GM12878 (cell line): Measurements from ENCODE around the gene DGKQ. TPM values are rescaled to one million over a fixed set of nuclear protein-coding genes. Genes with fewer than 3 reads are reported as not detected.

Experiments
- ATAC-seq: fragments of 200-7000 bp; cut with Tn5 transposase; 3 replicates; pipeline ENCODE4 v1.9.1; 2020; ENCODE audit warnings: mild to moderate bottlenecking, moderate library complexity
- BruUV-seq: library from RNA; stranded (reverse); fragments of 400-500 nt; replicated peaks from 2 replicates; lab custom pipeline; 2021; lab: Mats Ljungman, UMichigan
- CTCF ChIA-PET: fragments of 300-600 bp; sonication (Branson Sonifier 250); formaldehyde crosslinking; extraction: SDS; loops from one replicate; lab custom pipeline; 2021; ENCODE audit warnings: inconsistent platforms; lab: Yijun Ruan, JAX
- POLR2A ChIA-PET: fragments of 350-600 bp; formaldehyde crosslinking; extraction: SDS; loops from one replicate; lab custom pipeline; 2021; ENCODE audit warnings: inconsistent platforms; lab: Charles Lee
- RAD21 ChIA-PET: fragments of 300-600 bp; sonication (Branson Sonifier 250); formaldehyde crosslinking; loops from one replicate; lab custom pipeline; 2023; ENCODE audit warnings: antibody characterized with exemption; ENCODE audit not compliant: unreplicated experiment; lab: Charles Lee
- SMC1A ChIA-PET: fragments of 300-600 bp; sonication (Branson Sonifier 250); formaldehyde crosslinking; loops from one replicate; lab custom pipeline; 2023; ENCODE audit not compliant: unreplicated experiment, uncharacterized antibody; lab: Charles Lee
- DNase-seq: peaks from one replicate; pipeline ENCODE4 v3.0.0-alpha.2; 2011; ENCODE audit warnings: low read depth, low spot score
- FAIRE-seq: peaks from 3 replicates; lab custom pipeline; 2011; peaks lifted over from hg19 to GRCh38; lab: Jason Lieb, UNC
- H2AFZ ChIP-seq: 2 replicates; pipeline ENCODE4 v1.6.0; 2011; ENCODE audit warnings: low read depth, low read length, control low read depth; ENCODE audit not compliant: control insufficient read depth
- H3K27ac ChIP-seq: 2 replicates; pipeline ENCODE4 v1.5.1; 2011; ENCODE audit warnings: control low read depth; ENCODE audit not compliant: control insufficient read depth, insufficient read depth
- H3K27me3 ChIP-seq, 2 experiments: replicated peaks in 1 of 2; 2 replicates each; pipeline versions ENCODE4 v1.6.0 to v1.6.1; 2011; ENCODE audit warnings: low read length in 1 of 2; ENCODE audit not compliant: control insufficient read depth in 2 of 2, insufficient read depth in 2 of 2
- H3K36me3 ChIP-seq, 2 experiments: 2 replicates each; pipeline ENCODE4 v1.5.1; 2011; ENCODE audit warnings: low read length in 1 of 2; ENCODE audit not compliant: control insufficient read depth in 2 of 2, insufficient read depth in 2 of 2
- H3K4me1 ChIP-seq: 2 replicates; pipeline ENCODE4 v1.6.1; 2011; ENCODE audit warnings: mild to moderate bottlenecking, low read length, moderate library complexity, mixed read lengths; ENCODE audit not compliant: control insufficient read depth, insufficient read depth
- H3K4me2 ChIP-seq: 2 replicates; pipeline ENCODE4 v1.6.0; 2011; ENCODE audit warnings: control low read depth; ENCODE audit not compliant: control insufficient read depth, insufficient read depth
- H3K4me3 ChIP-seq: fragments of 200-600 bp; sonication (generic); 2 replicates; pipeline ENCODE4 v1.5.1; 2016
- H3K79me2 ChIP-seq: 2 replicates; pipeline ENCODE4 v1.6.0; 2011; ENCODE audit warnings: low read length; ENCODE audit not compliant: control insufficient read depth, insufficient read depth
- H3K9ac ChIP-seq: 2 replicates; pipeline ENCODE4 v1.8.0; 2011; ENCODE audit warnings: low read length, control low read depth, mixed read lengths; ENCODE audit not compliant: control insufficient read depth, insufficient read depth
- H3K9me3 ChIP-seq: replicated peaks from 3 replicates; pipeline ENCODE4 v1.5.1; 2011; ENCODE audit warnings: mild to moderate bottlenecking, low read length; ENCODE audit not compliant: control insufficient read depth, insufficient read depth
- H4K20me1 ChIP-seq: 2 replicates; pipeline ENCODE4 v1.6.0; 2011; ENCODE audit not compliant: control insufficient read depth, insufficient read depth
- CHD4 ChIP-seq: fragments of 200-600 bp; sonication (generic); IDR thresholded peaks from 2 replicates; pipeline ENCODE4 v1.6.1; 2016; ENCODE audit warnings: mild to moderate bottlenecking
- EED ChIP-seq: sonication (generic); IDR thresholded peaks from 2 replicates; pipeline ENCODE4 v1.6.1; 2016; ENCODE audit warnings: antibody characterized with exemption, low read depth
- HDAC6 ChIP-seq: fragments of 200-600 bp; sonication (generic); IDR thresholded peaks from one replicate; pipeline ENCODE4 v1.8.0; 2017; ENCODE audit warnings: antibody characterized with exemption; ENCODE audit not compliant: unreplicated experiment
- MEF2A ChIP-seq: IDR thresholded peaks from 2 replicates; pipeline ENCODE4 v1.6.1; 2011; ENCODE audit warnings: low read depth, mild to moderate bottlenecking, low read length, moderate library complexity; ENCODE audit not compliant: insufficient read depth
- RB1 ChIP-seq: fragments of 450-650 bp; formaldehyde crosslinking; IDR thresholded peaks from 2 replicates; pipeline ENCODE4 v1.6.1; 2017; ENCODE audit warnings: mild to moderate bottlenecking, borderline replicate concordance
- WGBS: methylation state at CpG from one replicate; pipeline ENCODE4 v1.1.6; 2016; ENCODE audit warnings: low lambda C conversion rate; ENCODE audit not compliant: insufficient replicate concordance, insufficient coverage; ENCODE audit errors: missing lambda C conversion rate; 5-methylcytosine and 5-hydroxymethylcytosine counted together
- in situ Hi-C: fragments of 300-500 bp; cut with MboI; formaldehyde crosslinking; loops from 9 replicates; pipeline ENCODE4 v1.14.3; 2018; ENCODE audit warnings: mixed read lengths
- intact Hi-C: fragments of 100-400 bp; cut with micrococcal nuclease; formaldehyde crosslinking; loops from one replicate; pipeline ENCODE4 v1.14.2; 2022; ENCODE audit not compliant: unreplicated experiment
- polyA plus RNA-seq, 11 experiments: library from polyadenylated mRNA; depleted of rRNA in 4 of 11; unstranded in 6 of 11; stranded (reverse) in 5 of 11; fragments of >200 nt; fragmentation: Nextera tagmentation in 4 of 11; fragmentation: Illumina TruSeq in 1 of 11; extraction: Ambion mirVana in 4 of 11; extraction: Trizol in 1 of 11; gene quantifications; 1 replicate in 1 of 11; 2 replicates in 10 of 11; pipeline versions ENCODE4 v1.2.1 to v1.2.3, GENCODE V29; 2011 to 2016; ENCODE audit warnings: inconsistent platforms in 2 of 11, missing spikeins in 2 of 11, low read depth in 1 of 11
- total RNA-seq, 4 experiments: library from RNA; depleted of rRNA in 3 of 4; stranded (reverse); fragments of >200 nt in 3 of 4; fragmentation: Illumina TruSeq in 1 of 4; extraction: Trizol in 1 of 4; gene quantifications; 2 replicates each; pipeline versions ENCODE4 v1.2.1 to v1.2.3, GENCODE V29; 2013 to 2021
- TF ChIP-seq, protein P1 (sequence below): IDR thresholded peaks from 2 replicates; pipeline ENCODE4 v1.6.1; 2011; ENCODE audit warnings: mild to moderate bottlenecking, low read depth, low read length, moderate library complexity; ENCODE audit not compliant: insufficient replicate concordance
- TF ChIP-seq, protein P2 (sequence below): fragments of 450-650 bp; conservative IDR thresholded peaks from 2 replicates; pipeline ENCODE4 v1.6.1; 2017; ENCODE audit warnings: mild to moderate bottlenecking, moderate library complexity

The DGKQ gene
- total and polyA plus RNA-seq, 10 of the 15 experiments (the other 5 are each of a cell fraction or from before 2014, with no cell fraction given), result 0.11 to 10.5 (median 1.4) TPM

DNA sequence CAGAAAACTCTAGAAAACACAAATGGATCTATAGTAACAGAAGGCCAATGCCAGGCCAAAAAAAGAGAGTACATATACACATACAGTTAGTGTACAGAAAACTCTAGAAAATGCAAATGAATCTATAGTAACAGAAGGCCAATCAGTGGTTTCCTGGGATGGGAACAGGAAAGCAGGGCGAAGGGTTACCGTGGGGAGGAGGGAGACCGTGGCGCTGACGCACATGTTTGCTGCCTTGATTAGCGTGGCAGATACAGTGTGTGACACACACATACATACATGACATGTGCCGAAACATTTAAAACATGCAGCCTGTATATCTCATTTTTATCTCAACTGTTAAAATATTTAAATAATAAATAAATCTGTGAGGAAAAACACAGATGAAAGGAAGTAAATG lies 55.9 kb downstream of the DGKQ start:
- H3K4me1 ChIP-seq, result peaks cover 28% of the 10 kb centered on the region
- in situ Hi-C loops, result no loop called here
- TF ChIP-seq, protein P1, sequence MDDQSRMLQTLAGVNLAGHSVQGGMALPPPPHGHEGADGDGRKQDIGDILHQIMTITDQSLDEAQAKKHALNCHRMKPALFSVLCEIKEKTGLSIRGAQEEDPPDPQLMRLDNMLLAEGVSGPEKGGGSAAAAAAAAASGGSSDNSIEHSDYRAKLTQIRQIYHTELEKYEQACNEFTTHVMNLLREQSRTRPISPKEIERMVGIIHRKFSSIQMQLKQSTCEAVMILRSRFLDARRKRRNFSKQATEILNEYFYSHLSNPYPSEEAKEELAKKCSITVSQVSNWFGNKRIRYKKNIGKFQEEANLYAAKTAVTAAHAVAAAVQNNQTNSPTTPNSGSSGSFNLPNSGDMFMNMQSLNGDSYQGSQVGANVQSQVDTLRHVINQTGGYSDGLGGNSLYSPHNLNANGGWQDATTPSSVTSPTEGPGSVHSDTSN, result no peak
- TF ChIP-seq CHD4, result no peak
- TF ChIP-seq, protein P2, sequence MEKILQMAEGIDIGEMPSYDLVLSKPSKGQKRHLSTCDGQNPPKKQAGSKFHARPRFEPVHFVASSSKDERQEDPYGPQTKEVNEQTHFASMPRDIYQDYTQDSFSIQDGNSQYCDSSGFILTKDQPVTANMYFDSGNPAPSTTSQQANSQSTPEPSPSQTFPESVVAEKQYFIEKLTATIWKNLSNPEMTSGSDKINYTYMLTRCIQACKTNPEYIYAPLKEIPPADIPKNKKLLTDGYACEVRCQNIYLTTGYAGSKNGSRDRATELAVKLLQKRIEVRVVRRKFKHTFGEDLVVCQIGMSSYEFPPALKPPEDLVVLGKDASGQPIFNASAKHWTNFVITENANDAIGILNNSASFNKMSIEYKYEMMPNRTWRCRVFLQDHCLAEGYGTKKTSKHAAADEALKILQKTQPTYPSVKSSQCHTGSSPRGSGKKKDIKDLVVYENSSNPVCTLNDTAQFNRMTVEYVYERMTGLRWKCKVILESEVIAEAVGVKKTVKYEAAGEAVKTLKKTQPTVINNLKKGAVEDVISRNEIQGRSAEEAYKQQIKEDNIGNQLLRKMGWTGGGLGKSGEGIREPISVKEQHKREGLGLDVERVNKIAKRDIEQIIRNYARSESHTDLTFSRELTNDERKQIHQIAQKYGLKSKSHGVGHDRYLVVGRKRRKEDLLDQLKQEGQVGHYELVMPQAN, result no peak
- TF ChIP-seq MEF2A, result no peak
- no peak for TF ChIP-seq RB1
- no peak for TF ChIP-seq HDAC6
- no peak for TF ChIP-seq EED
- TF ChIP-seq, all 136 proteins: peak for 0
- intact Hi-C loops, result no loop called here
- Histone ChIP-seq H3K79me2 (peaks cover 72% of the 10 kb centered on the region), H3K27ac (no peak overlapping the region), H3K4me2 (no peak overlapping the region), H3K4me3 (no peak overlapping the region), H2AFZ (no peak overlapping the region), H3K36me3 (peaks cover 4 to 7% of the 10 kb centered on the region in 2 experiments; a peak in 3 of 4 replicates), H3K27me3 (no peaks in the 10 kb centered on the region), H3K9me3 (peaks cover 9% of the 10 kb centered on the region; the same call in 2 of the 3 replicates), H3K9ac (no peak overlapping the region), H4K20me1 (peaks cover 1% of the 10 kb centered on the region; the same call in 1 of the 2 replicates)
- RAD21 ChIA-PET, result no interaction called here
- no peak for ATAC-seq
- BruUV-seq, result no TSS peak
- SMC1A ChIA-PET, result interaction anchor here (1.4 kb wide), 2 partner anchors 16 to 26 kb away, joined by 3 to 4 read pairs; no protein-coding TSS in a partner anchor
- no peak for DNase-seq
- POLR2A ChIA-PET, result no interaction called here
- WGBS, result 98% methylated on average over 7 of the region's 7 CpGs
- CTCF ChIA-PET, result no interaction called here
- FAIRE-seq, result no peak
